ENCODE data around the gene PRPF6. TPM values are rescaled to one million over a fixed set of nuclear protein-coding genes. Genes with fewer than 3 reads are reported as not detected.

PRPF6 gene
- total RNA-seq, 4 donors from 2014 or later = 70.7 to 93.0 (median 83.9) TPM

GRCh38 chr20:64064145-64064698 lies 83.3 kb downstream of the PRPF6 start:
- Histone ChIP-seq H3K27me3 (no peaks in the 10 kb centered on the region), H3K9me3 (no peaks in the 10 kb centered on the region), H3K4me3 (peak overlapping the region; percentile 89), H3K36me3 (no peaks in the 10 kb centered on the region), H3K4me1 (peaks cover 40% of the 10 kb centered on the region), H3K27ac (no peak overlapping the region)
- WGBS = 19% methylated on average over 7 of the region's 12 CpGs
- DNase-seq (ENCODE audit: low spot score in 2 of 2) = no peak
- TF ChIP-seq POLR2A (IDR thresholded peaks at IDR 0.05) (no peak), POLR2AphosphoS5 (IDR thresholded peaks at IDR 0.05) (no peak), CTCF (IDR thresholded peaks at IDR 0.05) (no peak), EP300 (IDR thresholded peaks at IDR 0.05) (no peak)

GRCh38 chr20:64065062-64065973 lies 84.4 kb downstream of the PRPF6 start:
- Histone ChIP-seq H3K27ac (no peak overlapping the region), H3K4me3 (no peak overlapping the region), H3K4me1 (peaks cover 40% of the 10 kb centered on the region), H3K36me3 (no peaks in the 10 kb centered on the region), H3K27me3 (no peaks in the 10 kb centered on the region), H3K9me3 (no peaks in the 10 kb centered on the region)
- 51% methylated on average over 27 of the region's 27 CpGs for WGBS
- no peak for DNase-seq (ENCODE audit: low spot score in 2 of 2)
- TF ChIP-seq CTCF (IDR thresholded peaks at IDR 0.05) = no peak
- TF ChIP-seq POLR2A (IDR thresholded peaks at IDR 0.05) = no peak
- no peak for TF ChIP-seq EP300 (IDR thresholded peaks at IDR 0.05)

- peaks cover 3% of the 10 kb centered on the region for H3K36me3 ChIP-seq
- no peaks in the 10 kb centered on the region for H3K27me3 ChIP-seq
- H3K4me1 ChIP-seq = peaks cover 40% of the 10 kb centered on the region
- DNase-seq (ENCODE audit: low spot score in 2 of 2) = no peak
- H3K27ac ChIP-seq = no peak overlapping the region
- WGBS = 52% methylated on average over 3 of the region's 5 CpGs
- H3K9me3 ChIP-seq = no peaks in the 10 kb centered on the region
- no peak overlapping the region for H3K4me3 ChIP-seq
- TF ChIP-seq POLR2A (IDR thresholded peaks at IDR 0.05) (no peak), CTCF (IDR thresholded peaks at IDR 0.05) (no peak), EP300 (IDR thresholded peaks at IDR 0.05) (no peak), POLR2AphosphoS5 (IDR thresholded peaks at IDR 0.05) (no peak)
These were observed 85.0 kb downstream of the PRPF6 start for GRCh38 chr20:64065974-64066343.

- Histone ChIP-seq H3K27ac (no peak overlapping the region), H3K9me3 (no peaks in the 10 kb centered on the region), H3K27me3 (no peaks in the 10 kb centered on the region), H3K4me3 (no peak overlapping the region), H3K4me1 (peaks cover 38% of the 10 kb centered on the region), H3K36me3 (peaks cover 12% of the 10 kb centered on the region)
- TF ChIP-seq CTCF (IDR thresholded peaks at IDR 0.05) (no peak), EP300 (IDR thresholded peaks at IDR 0.05) (no peak), POLR2AphosphoS5 (IDR thresholded peaks at IDR 0.05) (no peak), POLR2A (IDR thresholded peaks at IDR 0.05) (no peak)
- DNase-seq (ENCODE audit: low spot score in 2 of 2) = no peak
- 65% methylated on average over 2 of the region's 6 CpGs for WGBS
These were observed 86.2 kb downstream of the PRPF6 start for GRCh38 chr20:64067005-64067632.

- Histone ChIP-seq H3K36me3 (peaks cover 16% of the 10 kb centered on the region), H3K4me1 (peaks cover 31% of the 10 kb centered on the region), H3K4me3 (no peak overlapping the region), H3K27ac (no peak overlapping the region), H3K9me3 (no peaks in the 10 kb centered on the region), H3K27me3 (no peaks in the 10 kb centered on the region)
- no peak for DNase-seq (ENCODE audit: low spot score in 2 of 2)
- WGBS = 57% methylated on average over 1 of the region's 12 CpGs
- TF ChIP-seq CTCF (IDR thresholded peaks at IDR 0.05) = no peak
- no peak for TF ChIP-seq POLR2A (IDR thresholded peaks at IDR 0.05)
- TF ChIP-seq POLR2AphosphoS5 (IDR thresholded peaks at IDR 0.05) = no peak
- TF ChIP-seq EP300 (IDR thresholded peaks at IDR 0.05) = no peak
These were observed 86.9 kb downstream of the PRPF6 start for GRCh38 chr20:64067733-64068307.

Measured in suprapubic skin (tissue), 4 donors.